ENCODE data around the gene MTCL1. TPM values are rescaled to one million over a fixed set of nuclear protein-coding genes. Genes with fewer than 3 reads are reported as not detected.

The MTCL1 gene
- total RNA-seq, 1 experiment from 2014 or later, result 22.7 TPM

GRCh38 chr18:8688816-8689215 is 16.5 kb upstream of the MTCL1 start:
- ATAC-seq, result no peak
- no peaks in the 10 kb centered on the region for H3K79me2 ChIP-seq (ENCODE audit: insufficient read depth, low read length)
- H3K27ac ChIP-seq (ENCODE audit: low read depth, low read length), result no peak overlapping the region
- no TSS peak for BruUV-seq (replicated peaks)
- H4K20me1 ChIP-seq (ENCODE audit: insufficient read depth), result no peaks in the 10 kb centered on the region
- no peaks in the 10 kb centered on the region for H3K9me3 ChIP-seq (ENCODE audit: control insufficient read depth in 1 of 2, insufficient read depth in 1 of 2, low read depth in 1 of 2, low read length in 2 of 2)
- ChIA-PET POLR2A (no interaction called here), CTCF (no interaction called here), RAD21 (ENCODE audit: low non-redundant PET in 1 of 2, low total read pairs in 2 of 2, uncharacterized antibody in 2 of 2, unreplicated experiment in 2 of 2) (no interaction called here)
- no peak for DNase-seq (ENCODE audit: low read depth, low spot score)
- no peaks in the 10 kb centered on the region for H3K27me3 ChIP-seq (ENCODE audit: insufficient read depth, low read length)
- H3K36me3 ChIP-seq (ENCODE audit: control insufficient read depth in 1 of 2, insufficient read depth in 2 of 2, low read length in 2 of 2), result no peaks in the 10 kb centered on the region
- no peaks in the 10 kb centered on the region for H3K9me2 ChIP-seq (ENCODE audit: insufficient read depth)
- H3K4me1 ChIP-seq (ENCODE audit: control insufficient read depth in 1 of 2, insufficient read depth in 2 of 2, low read length in 2 of 2), result peaks cover 0 to 6% of the 10 kb centered on the region in 2 experiments; a peak in 1 of 4 replicates
- intact Hi-C loops (cut with micrococcal nuclease), result no loop called here
- no peak overlapping the region for H3K4me3 ChIP-seq (replicated peaks in 1 of 2; ENCODE audit: low read depth in 1 of 2, low read length in 2 of 2)
- H3K4me2 ChIP-seq (ENCODE audit: low read length), result no peak overlapping the region
- H3K9ac ChIP-seq (ENCODE audit: low read length), result no peak overlapping the region
- H2AFZ ChIP-seq (ENCODE audit: low read depth, low read length, poor library complexity, severe bottlenecking), result no peak overlapping the region
- TF ChIP-seq POLR2AphosphoS5 (IDR thresholded peaks at IDR 0.05; ENCODE audit: low read depth, low read length), result no peak
- TF ChIP-seq SRF (IDR thresholded peaks at IDR 0.05; ENCODE audit: low read depth), result no peak
- TF ChIP-seq TCF7L2 (IDR thresholded peaks at IDR 0.05; ENCODE audit: borderline replicate concordance, extremely low read depth, insufficient read depth, insufficient read length), result no peak
- TF ChIP-seq SIN3A (IDR thresholded peaks at IDR 0.05; ENCODE audit: low read depth), result no peak
- no peak for TF ChIP-seq EZH2phosphoT487 (IDR thresholded peaks at IDR 0.05; ENCODE audit: borderline replicate concordance)
- TF ChIP-seq CBX3 (IDR thresholded peaks at IDR 0.05; ENCODE audit: low read depth), result no peak
- TF ChIP-seq EGR1 (IDR thresholded peaks at IDR 0.05; ENCODE audit: low read depth), result no peak
- no peak for TF ChIP-seq ZNF274 (IDR thresholded peaks at IDR 0.05; ENCODE audit: low read depth, low read length)
- no peak for TF ChIP-seq CTCF (IDR thresholded peaks at IDR 0.05 in 2 of 3, conservative IDR thresholded peaks at IDR 0.05 in 1 of 3; ENCODE audit: borderline replicate concordance in 1 of 3, insufficient read depth in 1 of 3, low read depth in 2 of 3, low read length in 2 of 3)
- TF ChIP-seq JUND (IDR thresholded peaks at IDR 0.05), result no peak
- no peak for TF ChIP-seq POLR2A (IDR thresholded peaks at IDR 0.05; ENCODE audit: borderline replicate concordance, extremely low read depth, insufficient read depth, insufficient read length)
- no peak for TF ChIP-seq ZFX (IDR thresholded peaks at IDR 0.05)
- no peak for TF ChIP-seq ATF3 (IDR thresholded peaks at IDR 0.05)
- no peak for TF ChIP-seq ELF1 (IDR thresholded peaks at IDR 0.05; ENCODE audit: borderline replicate concordance, low read depth)
- TF ChIP-seq RAD21 (IDR thresholded peaks at IDR 0.05; ENCODE audit: low read depth), result no peak

All from HCT116 (cell line).